ENCODE data around the gene DDAH1. TPM values are rescaled to one million over a fixed set of nuclear protein-coding genes. Genes with fewer than 3 reads are reported as not detected.

The DDAH1 gene
- total and polyA plus RNA-seq, 2 donors (not counting 3 experiments of a cell fraction or from before 2014, with no cell fraction given), result 44.0 to 75.2 TPM

- H3K4me3 ChIP-seq (replicated peaks in 1 of 3; ENCODE audit: insufficient read depth in 1 of 3, low read depth in 1 of 3, low read length in 3 of 3), result no peak overlapping the region
- no peak overlapping the region for H3K9ac ChIP-seq (replicated peaks; ENCODE audit: extremely low read depth, insufficient read depth, low read length)
- POLR2A ChIA-PET, result no interaction called here
- no peak overlapping the region for H2AFZ ChIP-seq (ENCODE audit: low read depth, low read length)
- no peaks in the 10 kb centered on the region for H3K27me3 ChIP-seq (ENCODE audit: control insufficient read depth in 2 of 2, insufficient read depth in 2 of 2, low read length in 2 of 2)
- H3K27ac ChIP-seq (ENCODE audit: insufficient read depth, low read depth, low read length), result no peak overlapping the region
- FAIRE-seq, result peak; percentile 98
- H3K9me3 ChIP-seq (replicated peaks; ENCODE audit: control insufficient read depth, insufficient read depth, low read length), result no peaks in the 10 kb centered on the region
- H3K4me1 ChIP-seq (ENCODE audit: control insufficient read depth, extremely low read depth, insufficient read depth, low read length), result peaks cover 16% of the 10 kb centered on the region
- H3K79me2 ChIP-seq (ENCODE audit: control insufficient read depth, insufficient read depth, low read length), result no peaks in the 10 kb centered on the region
- no peaks in the 10 kb centered on the region for H4K20me1 ChIP-seq (replicated peaks; ENCODE audit: control insufficient read depth, extremely low read depth, insufficient read depth, low read length)
- no TSS peak for BruUV-seq (replicated peaks)
- TF ChIP-seq FOS (IDR thresholded peaks at IDR 0.05; ENCODE audit: borderline replicate concordance, insufficient read depth, low read length), result peak; percentile 98
- no peak for TF ChIP-seq GATA2 (IDR thresholded peaks at IDR 0.05; ENCODE audit: insufficient read depth, insufficient read length, low read depth, low read length)
- peak; percentile 76 for TF ChIP-seq POLR2AphosphoS5 (IDR thresholded peaks at IDR 0.05; ENCODE audit: insufficient read depth, low read depth, low read length)
- TF ChIP-seq JUN (IDR thresholded peaks at IDR 0.05; ENCODE audit: borderline replicate concordance, insufficient read depth, insufficient read length, low read depth), result peak; percentile 46
- H3K4me2 ChIP-seq (ENCODE audit: insufficient read depth, low read length), result no peak overlapping the region
- intact Hi-C loops (cut with micrococcal nuclease) (no loop called here), dilution Hi-C loops (cut with MboI; ENCODE audit: extremely low pct_ligation_motif_present, low sequenced_read_pairs) (no loop called here)
- CTCF ChIA-PET, result interaction anchor here (1.1 to 1.4 kb wide), 2 partner anchors 35 to 55 kb away, joined by 3 to 4 read pairs; no protein-coding TSS in a partner anchor
- no peaks in the 10 kb centered on the region for H3K36me3 ChIP-seq (ENCODE audit: control insufficient read depth in 2 of 2, extremely low read depth in 1 of 2, insufficient read depth in 2 of 2, low read length in 2 of 2)
- peak; percentile 70 for DNase-seq (ENCODE audit: low read depth, low spot score)
- H3K9me1 ChIP-seq (replicated peaks; ENCODE audit: control insufficient read depth, extremely low read depth, insufficient read depth, low read length), result no peaks in the 10 kb centered on the region
Observed at GRCh38 chr1:85289207-85289847, 175.6 kb downstream of the DDAH1 start.

GRCh38 chr1:85284202-85284601, 180.8 kb downstream of the DDAH1 start:
- Histone ChIP-seq H4K20me1 (replicated peaks; ENCODE audit: control insufficient read depth, extremely low read depth, insufficient read depth, low read length) (no peaks in the 10 kb centered on the region), H3K9me1 (replicated peaks; ENCODE audit: control insufficient read depth, extremely low read depth, insufficient read depth, low read length) (no peaks in the 10 kb centered on the region), H2AFZ (ENCODE audit: low read depth, low read length) (no peak overlapping the region), H3K9me3 (replicated peaks; ENCODE audit: control insufficient read depth, insufficient read depth, low read length) (no peaks in the 10 kb centered on the region), H3K79me2 (ENCODE audit: control insufficient read depth, insufficient read depth, low read length) (no peaks in the 10 kb centered on the region), H3K4me2 (ENCODE audit: insufficient read depth, low read length) (no peak overlapping the region), H3K4me3 (replicated peaks in 1 of 3; ENCODE audit: insufficient read depth in 1 of 3, low read depth in 1 of 3, low read length in 3 of 3) (no peak overlapping the region), H3K4me1 (ENCODE audit: control insufficient read depth, extremely low read depth, insufficient read depth, low read length) (peaks cover 9% of the 10 kb centered on the region), H3K27ac (ENCODE audit: insufficient read depth, low read depth, low read length) (no peak overlapping the region), H3K27me3 (ENCODE audit: control insufficient read depth in 2 of 2, insufficient read depth in 2 of 2, low read length in 2 of 2) (no peaks in the 10 kb centered on the region), H3K36me3 (ENCODE audit: control insufficient read depth in 2 of 2, extremely low read depth in 1 of 2, insufficient read depth in 2 of 2, low read length in 2 of 2) (no peaks in the 10 kb centered on the region), H3K9ac (replicated peaks; ENCODE audit: extremely low read depth, insufficient read depth, low read length) (no peak overlapping the region)
- DNase-seq (ENCODE audit: low read depth, low spot score), result no peak
- FAIRE-seq, result no peak
- BruUV-seq (replicated peaks), result no TSS peak
- TF ChIP-seq POLR2A (IDR thresholded peaks at IDR 0.05; ENCODE audit: low read depth, low read length) (no peak), GATA2 (IDR thresholded peaks at IDR 0.05; ENCODE audit: insufficient read depth, insufficient read length, low read depth, low read length) (no peak), MYC (IDR thresholded peaks at IDR 0.05; ENCODE audit: low read depth, low read length) (no peak), EZH2 (IDR thresholded peaks at IDR 0.05; ENCODE audit: borderline replicate concordance, low read depth, low read length, severe bottlenecking) (no peak)
- CTCF ChIA-PET, result interaction anchor here (1.4 to 2.3 kb wide), 3 partner anchors 9 to 339 kb away, joined by 4 to 10 read pairs (median 5); no protein-coding TSS in a partner anchor
- dilution Hi-C loops (cut with MboI; ENCODE audit: extremely low pct_ligation_motif_present, low sequenced_read_pairs), result no loop called here
- POLR2A ChIA-PET, result no interaction called here
- intact Hi-C loops (cut with micrococcal nuclease), result no loop called here
